Common myeloid progenitor, CD34-positive (primary cell): ENCODE results near the gene MSH5. TPM values are rescaled to one million over a fixed set of nuclear protein-coding genes. Genes with fewer than 3 reads are reported as not detected.

Source experiments
- CTCF ChIA-PET: fragments of 350-600 bp; sonication (Branson Sonifier 250); formaldehyde crosslinking; loops from one replicate; lab custom pipeline; 2021; ENCODE audit warnings: antibody characterized with exemption; lab: Charles Lee
- POLR2A ChIA-PET: fragments of 350-600 bp; sonication (Branson Sonifier 250); formaldehyde crosslinking; loops from one replicate; lab custom pipeline; 2021; ENCODE audit warnings: antibody characterized with exemption; lab: Charles Lee
- DNase-seq, 3 donors: peaks; one replicate each; pipeline versions ENCODE4 v3.0.0 to v3.0.0-alpha.2; 2013
- H3K27ac ChIP-seq, 2 experiments: 1 replicate in 1 of 2; 2 replicates in 1 of 2; pipeline ENCODE4 v1.7.0; 2013; ENCODE audit warnings: inconsistent platforms in 2 of 2, low read length in 2 of 2, mild to moderate bottlenecking in 2 of 2, low read depth in 1 of 2, moderate library complexity in 1 of 2; ENCODE audit not compliant: severe bottlenecking in 2 of 2, insufficient read depth in 1 of 2, poor library complexity in 1 of 2
- H3K27me3 ChIP-seq, 5 experiments: replicated peaks in 2 of 5; 1 replicate in 3 of 5; 2 replicates in 2 of 5; pipeline versions ENCODE4 v1.6.1 to v1.7.0; 2013; ENCODE audit warnings: low read length in 4 of 5, mild to moderate bottlenecking in 2 of 5, moderate library complexity in 2 of 5, inconsistent platforms in 1 of 5; ENCODE audit not compliant: insufficient read depth in 5 of 5, control insufficient read depth in 4 of 5
- H3K36me3 ChIP-seq, 4 experiments: 1 replicate in 2 of 4; 2 replicates in 2 of 4; pipeline versions ENCODE4 v1.6.1 to v1.7.0; 2013; ENCODE audit warnings: low read length in 3 of 4, control low read depth in 1 of 4, mild to moderate bottlenecking in 1 of 4; ENCODE audit not compliant: control insufficient read depth in 4 of 4, insufficient read depth in 4 of 4
- H3K4me1 ChIP-seq, 4 experiments: 1 replicate in 3 of 4; 2 replicates in 1 of 4; pipeline versions ENCODE4 v1.6.1 to v1.7.1; 2013; ENCODE audit warnings: low read length in 3 of 4, mild to moderate bottlenecking in 3 of 4, control low read depth in 1 of 4, inconsistent platforms in 1 of 4, moderate library complexity in 1 of 4; ENCODE audit not compliant: control insufficient read depth in 4 of 4, insufficient read depth in 4 of 4; ENCODE audit errors: control extremely low read depth in 1 of 4
- H3K4me3 ChIP-seq, 7 experiments: 1 replicate in 4 of 7; 2 replicates in 3 of 7; pipeline versions ENCODE4 v1.5.1 to v1.7.0; 2013; ENCODE audit warnings: mild to moderate bottlenecking in 7 of 7, low read length in 6 of 7, moderate library complexity in 6 of 7, inconsistent platforms in 2 of 7, low read depth in 2 of 7, control low read depth in 1 of 7; ENCODE audit not compliant: insufficient read depth in 4 of 7, control insufficient read depth in 1 of 7; ENCODE audit errors: extremely low read depth in 1 of 7
- H3K9me3 ChIP-seq, 5 experiments: 1 replicate in 4 of 5; 2 replicates in 1 of 5; pipeline versions ENCODE4 v1.6.1 to v1.7.1; 2013; ENCODE audit warnings: low read length in 4 of 5, mild to moderate bottlenecking in 2 of 5, inconsistent platforms in 1 of 5, low read depth in 1 of 5, moderate library complexity in 1 of 5; ENCODE audit not compliant: control insufficient read depth in 4 of 5, insufficient read depth in 2 of 5; ENCODE audit errors: control extremely low read depth in 1 of 5
- WGBS: methylation state at CpG from one replicate; pipeline ENCODE4 v1.1.5; 2013; ENCODE audit not compliant: insufficient coverage; 5-methylcytosine and 5-hydroxymethylcytosine counted together
- polyA plus RNA-seq: library from polyadenylated mRNA; unstranded; fragments of 120-200 nt; gene quantifications from one replicate; pipeline ENCODE4 v1.2.1, GENCODE V29; 2013

MSH5 gene
- polyA plus RNA-seq: 39.2 TPM

- peak; percentile 96 to 98 (median 97) for DNase-seq
- Histone ChIP-seq H3K4me1 (peaks cover 15 to 56% (median 44%) of the 10 kb centered on the region in 4 experiments), H3K27me3 (no peaks in the 10 kb centered on the region), H3K36me3 (peaks cover 2 to 28% (median 18%) of the 10 kb centered on the region in 4 experiments), H3K27ac (peak within 1 kb of the TSS; percentile 99), H3K4me3 (peak within 1 kb of the TSS; percentile 71 to 100 (median 75)), H3K9me3 (no peaks in the 10 kb centered on the region)
- WGBS: 0% methylated on average over 49 of the region's 58 CpGs
- CTCF ChIA-PET: interaction anchor here (0.7 to 19.7 kb wide), 12 partner anchors 11 to 124 kb away, joined by 3 to 268 read pairs (median 5); partner anchors contain the start of genes DDAH2, LSM2, LY6G6C and MPIG6B
- POLR2A ChIA-PET: interaction anchor here (0.5 to 4.0 kb wide), 11 partner anchors 8 to 219 kb away, joined by 3 to 53 read pairs (median 4); partner anchors contain the start of genes DDAH2, HSPA1B, LSM2 and MPIG6B
Observed at GRCh38 chr6:31739639-31740396, at the start of gene MSH5. TSS of gene MSH5 (plus strand) at chr6:31740005. CDS start at chr6:31740467, 462 bp downstream.

- no peak for DNase-seq
- H3K27ac ChIP-seq: peak overlapping the region in 1 of 2 experiments; percentile 77
- WGBS: 95% methylated on average over 4 of the region's 10 CpGs
- H3K4me1 ChIP-seq: no peaks in the 10 kb centered on the region
- CTCF ChIA-PET: interaction anchor here (0.8 to 7.8 kb wide), 17 partner anchors 9 to 146 kb away, joined by 3 to 51 read pairs (median 4); partner anchors contain the start of genes ABHD16A, LY6G5B, LY6G5C and LY6G6C
- no peaks in the 10 kb centered on the region for H3K27me3 ChIP-seq
- no peak overlapping the region for H3K4me3 ChIP-seq
- peaks cover 12 to 96% (median 80%) of the 10 kb centered on the region in 4 experiments for H3K36me3 ChIP-seq
- POLR2A ChIA-PET: interaction anchor here (1.2 kb wide), 1 partner anchor 9 kb away, joined by 3 read pairs; the partner anchor contains the start of gene LY6G5C
- no peaks in the 10 kb centered on the region for H3K9me3 ChIP-seq
Observed at GRCh38 chr6:31690231-31691077, 49.4 kb upstream of the MSH5 start.

GRCh38 chr6:31691078-31691463 is 48.7 kb upstream of the MSH5 start:
- Histone ChIP-seq H3K4me1 (no peaks in the 10 kb centered on the region), H3K27ac (peak overlapping the region in 1 of 2 experiments; percentile 77), H3K9me3 (no peaks in the 10 kb centered on the region), H3K27me3 (no peaks in the 10 kb centered on the region), H3K36me3 (peaks cover 12 to 95% (median 75%) of the 10 kb centered on the region in 4 experiments), H3K4me3 (no peak overlapping the region)
- POLR2A ChIA-PET: interaction anchor here (0.9 to 1.2 kb wide), 2 partner anchors 10 to 12 kb away, joined by 3 read pairs; partner anchors contain the start of genes ABHD16A and LY6G5C
- DNase-seq: no peak
- 95% methylated on average over 2 of the region's 6 CpGs for WGBS
- CTCF ChIA-PET: interaction anchor here (0.8 to 7.8 kb wide), 12 partner anchors 10 to 146 kb away, joined by 3 to 51 read pairs (median 4); partner anchors contain the start of genes ABHD16A, LY6G5B, LY6G5C and LY6G6D

- peaks cover 13 to 93% (median 72%) of the 10 kb centered on the region in 4 experiments for H3K36me3 ChIP-seq
- CTCF ChIA-PET: interaction anchor here (1.1 to 7.8 kb wide), 7 partner anchors 9 to 140 kb away, joined by 3 to 51 read pairs (median 4); partner anchors contain the start of genes ABHD16A, LY6G5C, LY6G6C and MPIG6B
Observed at GRCh38 chr6:31691564-31692108, 48.2 kb upstream of the MSH5 start.

GRCh38 chr6:31692353-31692752 is 47.5 kb upstream of the MSH5 start:
- Histone ChIP-seq H3K4me1 (no peaks in the 10 kb centered on the region), H3K27me3 (no peaks in the 10 kb centered on the region), H3K27ac (no peak overlapping the region), H3K9me3 (no peaks in the 10 kb centered on the region), H3K36me3 (peaks cover 14 to 93% (median 72%) of the 10 kb centered on the region in 4 experiments), H3K4me3 (no peak overlapping the region)
- ChIA-PET CTCF (interaction anchor here (0.8 to 3.5 kb wide), 6 partner anchors 11 to 77 kb away, joined by 3 to 17 read pairs (median 4); partner anchors contain the start of genes LY6G5C, LY6G6C and MPIG6B), POLR2A (interaction anchor here (0.6 kb wide), 1 partner anchor 13 kb away, joined by 3 read pairs; no protein-coding TSS in a partner anchor)
- no peak for DNase-seq
- 93% methylated on average over 4 of the region's 4 CpGs for WGBS

More at GRCh38 chr6:31691564-31692108, 48.2 kb upstream of the MSH5 start:
- no peaks in the 10 kb centered on the region for H3K4me1 ChIP-seq
- H3K27me3 ChIP-seq: no peaks in the 10 kb centered on the region
- WGBS: 99% methylated on average over 12 of the region's 12 CpGs
- H3K27ac ChIP-seq: no peak overlapping the region
- H3K4me3 ChIP-seq: no peak overlapping the region
- POLR2A ChIA-PET: interaction anchor here (0.9 kb wide), 1 partner anchor 12 kb away, joined by 3 read pairs; the partner anchor contains the start of gene ABHD16A
- DNase-seq: no peak
- H3K9me3 ChIP-seq: no peaks in the 10 kb centered on the region

- peaks cover 14 to 92% (median 70%) of the 10 kb centered on the region in 4 experiments for H3K36me3 ChIP-seq
- ChIA-PET CTCF (interaction anchor here (0.8 to 3.5 kb wide), 7 partner anchors 11 to 31 kb away, joined by 3 to 17 read pairs (median 4); partner anchors contain the start of genes ABHD16A, LY6G5C, LY6G6C and MPIG6B), POLR2A (interaction anchor here (0.6 kb wide), 1 partner anchor 13 kb away, joined by 3 read pairs; no protein-coding TSS in a partner anchor)
- WGBS: 94% methylated on average over 5 of the region's 9 CpGs
- no peaks in the 10 kb centered on the region for H3K9me3 ChIP-seq
- no peaks in the 10 kb centered on the region for H3K4me1 ChIP-seq
- no peak overlapping the region for H3K27ac ChIP-seq
- H3K27me3 ChIP-seq: no peaks in the 10 kb centered on the region
- H3K4me3 ChIP-seq: no peak overlapping the region
- no peak for DNase-seq
Observed at GRCh38 chr6:31692886-31693285, 46.9 kb upstream of the MSH5 start.
